Stimulated activated CD8-positive, alpha-beta memory T cell treated with anti-CD3 and anti-CD28 coated beads, Interleukin-4, amount 100 ng/mL, for 1 hour (primary cell): ENCODE measurements around the gene TRDMT1.

Experiments used
- DNase-seq, 2 donors: peaks; one replicate each; pipeline ENCODE4 v3.0.0-alpha.2; 2020; ENCODE audit warnings: low read depth in 2 of 2, low spot score in 1 of 2

The TRDMT1 gene

GRCh38 chr10:17101257-17101909 is 100.1 kb downstream of the TRDMT1 start:
- no peak for DNase-seq

GRCh38 chr10:17100586-17100985 is 100.9 kb downstream of the TRDMT1 start:
- no peak for DNase-seq

GRCh38 chr10:17098012-17098411 is 103.5 kb downstream of the TRDMT1 start:
- no peak for DNase-seq
